Adrenal gland (tissue), 12 donors: ENCODE data around the gene RPS6KA2. TPM values are rescaled to one million over a fixed set of nuclear protein-coding genes. Genes with fewer than 3 reads are reported as not detected.

Source experiments
- DNase-seq, 7 donors: peaks; one replicate each; pipeline ENCODE4 v3.0.0-alpha.2; 2019 to 2020
- H3K27ac ChIP-seq, 5 donors: fragments of 200-600 bp; sonication (generic) in 4 of 5; 1 replicate in 3 of 5; 2 replicates in 2 of 5; pipeline versions ENCODE4 v1.5.1 to v1.8.0; 2016 to 2020; ENCODE audit warnings: mild to moderate bottlenecking in 1 of 5
- H3K27me3 ChIP-seq: fragments of 200-600 bp; 2 replicates; pipeline ENCODE4 v1.8.0; 2021
- H3K36me3 ChIP-seq, 2 donors: fragments of 200-600 bp; replicated peaks in 1 of 2; 1 replicate in 1 of 2; 2 replicates in 1 of 2; pipeline versions ENCODE4 v1.5.1 to v1.8.0; 2018 to 2022
- H3K4me1 ChIP-seq, 2 donors: fragments of 200-600 bp; replicated peaks in 1 of 2; 1 replicate in 1 of 2; 2 replicates in 1 of 2; pipeline versions ENCODE4 v1.5.1 to v1.8.0; 2018 to 2021
- H3K4me3 ChIP-seq, 4 donors: fragments of 200-600 bp; sonication (generic) in 3 of 4; one replicate each; pipeline ENCODE4 v1.5.1; 2016 to 2018
- H3K9me3 ChIP-seq, 3 donors: fragments of 200-600 bp; sonication (generic) in 1 of 3; replicated peaks in 1 of 3; 1 replicate in 2 of 3; 2 replicates in 1 of 3; pipeline versions ENCODE4 v1.5.1 to v1.8.0; 2016 to 2021
- CTCF ChIP-seq, 6 experiments: fragments of 450-650 bp in 4 of 6; fragments of 200-600 bp in 2 of 6; sonication (generic) in 1 of 6; IDR thresholded peaks; 1 replicate in 5 of 6; 2 replicates in 1 of 6; pipeline versions ENCODE4 v1.5.1 to v1.8.0; 2016 to 2021; ENCODE audit warnings: antibody characterized with exemption in 6 of 6, mild to moderate bottlenecking in 2 of 6, moderate library complexity in 1 of 6
- POLR2A ChIP-seq, 2 donors: fragments of 450-650 bp; IDR thresholded peaks; one replicate each; pipeline ENCODE4 v1.6.1; 2017; ENCODE audit warnings: antibody characterized with exemption in 2 of 2, mild to moderate bottlenecking in 2 of 2, moderate library complexity in 1 of 2
- WGBS, 4 donors: extraction: QIAGEN DNeasy Blood & Tissue Kit in 2 of 4; methylation state at CpG; one replicate each; pipeline versions ENCODE4 v1.1.5 to v1.1.7; 2013 to 2017; 5-methylcytosine and 5-hydroxymethylcytosine counted together
- intact Hi-C, 2 donors: fragments of 100-400 bp; cut with DNase I; formaldehyde crosslinking; loops; one replicate each; pipeline versions ENCODE4 v1.14.1 to v1.15.0; 2022 to 2023
- polyA plus RNA-seq, 3 donors: library from polyadenylated mRNA; stranded (reverse); fragments of 200-250 nt in 2 of 3; fragments of 350-450 nt in 1 of 3; fragmentation: Illumina TruSeq in 1 of 3; extraction: RNeasy Lipid Tissue Mini Kit (QIAGEN cat#74804) in 1 of 3; gene quantifications; one replicate each; pipeline ENCODE4 v1.2.3, GENCODE V29; 2013 to 2014
- total RNA-seq, 9 donors: library from RNA; depleted of rRNA in 4 of 9; stranded (reverse); fragments of >200 nt in 4 of 9; fragments of 120-200 nt in 1 of 9; fragmentation: NEBNext Ultra II Directional in 1 of 9; extraction: Animal tissue kit (Norgen Biotek cat#: 25700) in 1 of 9; gene quantifications; one replicate each; pipeline versions ENCODE4 v1.1.0 to v1.2.4, GENCODE V29; 2013 to 2023
- donor health status: healthy with polysubstance abuse.
- donor health status: Bipolar disorder and iron deficiency.
- donor health status: DM: yes; HTN: yes; CAD: no.
- donor health status: DM: no; HTN: no; CAD: no.
- donor health status: DM: no; HTN: no; CAD: no.
- donor health status: DM: yes; HTN: yes; CAD: no.

RPS6KA2 gene
- total and polyA plus RNA-seq, 12 donors = 7.0 to 40.4 (median 26.2) TPM

GRCh38 chr6:166476061-166476591 lies 150.9 kb downstream of the RPS6KA2 start:
- Histone ChIP-seq H3K36me3 (no peaks in the 10 kb centered on the region), H3K4me1 (no peaks in the 10 kb centered on the region), H3K9me3 (no peaks in the 10 kb centered on the region), H3K27ac (no peak overlapping the region), H3K27me3 (no peaks in the 10 kb centered on the region), H3K4me3 (no peak overlapping the region)
- 84 to 88% (median 86%) methylated on average over 13 to 14 of the region's 14 CpGs for WGBS, 4 donors
- intact Hi-C loops = no loop called here
- TF ChIP-seq CTCF (IDR thresholded peaks at IDR 0.05) = no peak
- TF ChIP-seq POLR2A (IDR thresholded peaks at IDR 0.05) = no peak
- DNase-seq = no peak

GRCh38 chr6:166474721-166475565 lies 152.1 kb downstream of the RPS6KA2 start:
- DNase-seq = no peak
- H3K4me3 ChIP-seq = no peak overlapping the region
- no peaks in the 10 kb centered on the region for H3K9me3 ChIP-seq
- H3K27me3 ChIP-seq = no peaks in the 10 kb centered on the region
- intact Hi-C loops = no loop called here
- no peak overlapping the region for H3K27ac ChIP-seq
- H3K36me3 ChIP-seq = no peaks in the 10 kb centered on the region
- TF ChIP-seq POLR2A (IDR thresholded peaks at IDR 0.05) = no peak
- TF ChIP-seq CTCF (IDR thresholded peaks at IDR 0.05) = no peak
- H3K4me1 ChIP-seq = no peaks in the 10 kb centered on the region
- 86 to 91% (median 90%) methylated on average over 23 to 26 of the region's 26 CpGs for WGBS, 4 donors

GRCh38 chr6:166473886-166474571 lies 153.0 kb downstream of the RPS6KA2 start:
- DNase-seq = no peak
- intact Hi-C loops = no loop called here
- no peaks in the 10 kb centered on the region for H3K27me3 ChIP-seq
- H3K27ac ChIP-seq = no peak overlapping the region
- no peaks in the 10 kb centered on the region for H3K4me1 ChIP-seq
- TF ChIP-seq POLR2A (IDR thresholded peaks at IDR 0.05) = no peak
- no peak for TF ChIP-seq CTCF (IDR thresholded peaks at IDR 0.05)
- no peak overlapping the region for H3K4me3 ChIP-seq
- 85 to 90% (median 88%) methylated on average over 12 of the region's 12 CpGs for WGBS, 4 donors
- H3K9me3 ChIP-seq = no peaks in the 10 kb centered on the region
- peaks cover 0 to 3% of the 10 kb centered on the region in 2 donors for H3K36me3 ChIP-seq

- no peaks in the 10 kb centered on the region for H3K9me3 ChIP-seq
- no peaks in the 10 kb centered on the region for H3K4me1 ChIP-seq
- H3K36me3 ChIP-seq = peaks cover 0 to 3% of the 10 kb centered on the region in 2 donors
- intact Hi-C loops = no loop called here
- 84 to 89% (median 85%) methylated on average over 12 of the region's 12 CpGs for WGBS, 4 donors
- DNase-seq = no peak
- H3K27me3 ChIP-seq = no peaks in the 10 kb centered on the region
- H3K4me3 ChIP-seq = no peak overlapping the region
- TF ChIP-seq POLR2A (IDR thresholded peaks at IDR 0.05) (no peak), CTCF (IDR thresholded peaks at IDR 0.05) (no peak)
- no peak overlapping the region for H3K27ac ChIP-seq
These were observed 154.4 kb downstream of the RPS6KA2 start for GRCh38 chr6:166472636-166473035.
